Stimulated activated CD8-positive, alpha-beta memory T cell treated with anti-CD3 and anti-CD28 coated beads, Interleukin-2, amount 100 ng/mL, for 48 hours (primary cell): ENCODE results near the gene ZDHHC24.
A peak's percentile ranks its signal among the peaks of the same experiment; 100 is the strongest.
"Not testable (repeated sequence)": the region's sequence is repeated elsewhere in the genome, so short reads cannot be mapped to it uniquely, and the experiment has no call there.

Experiments used
- DNase-seq, 2 donors: peaks; one replicate each; pipeline ENCODE4 v3.0.0-alpha.2; 2020; ENCODE audit warnings: low read depth in 2 of 2

ZDHHC24 gene, protein sequence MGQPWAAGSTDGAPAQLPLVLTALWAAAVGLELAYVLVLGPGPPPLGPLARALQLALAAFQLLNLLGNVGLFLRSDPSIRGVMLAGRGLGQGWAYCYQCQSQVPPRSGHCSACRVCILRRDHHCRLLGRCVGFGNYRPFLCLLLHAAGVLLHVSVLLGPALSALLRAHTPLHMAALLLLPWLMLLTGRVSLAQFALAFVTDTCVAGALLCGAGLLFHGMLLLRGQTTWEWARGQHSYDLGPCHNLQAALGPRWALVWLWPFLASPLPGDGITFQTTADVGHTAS

DNA sequence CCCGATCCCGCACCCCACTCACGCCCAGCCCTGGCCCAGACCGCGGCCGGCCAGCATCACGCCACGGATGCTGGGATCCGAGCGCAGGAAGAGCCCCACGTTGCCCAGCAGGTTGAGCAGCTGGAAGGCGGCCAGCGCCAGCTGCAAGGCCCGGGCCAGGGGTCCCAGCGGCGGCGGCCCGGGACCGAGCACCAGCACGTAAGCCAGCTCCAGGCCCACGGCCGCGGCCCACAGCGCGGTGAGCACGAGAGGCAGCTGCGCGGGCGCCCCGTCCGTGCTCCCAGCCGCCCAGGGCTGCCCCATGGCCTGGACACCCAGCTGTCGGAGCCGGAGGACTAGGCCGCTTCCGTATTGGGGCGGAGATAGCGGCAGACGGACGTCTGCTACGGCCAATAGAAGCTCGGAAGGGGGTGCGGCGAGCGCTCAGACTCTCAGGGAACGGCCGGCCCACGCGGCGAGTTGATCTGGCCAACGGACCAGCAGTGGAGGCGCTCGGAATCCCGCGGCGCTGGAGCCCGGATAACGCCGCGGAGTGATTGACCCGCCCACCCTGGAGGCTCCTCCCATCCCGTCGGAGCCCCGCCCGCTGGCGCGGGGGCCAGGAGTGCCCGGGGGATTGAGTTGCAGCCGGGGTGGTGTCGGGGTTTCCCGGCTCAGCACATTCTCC, at the start of gene ZDHHC24:
Gene ZDHHC24, minus strand, starts transcription at position 348 of the 667 bp plus-strand sequence. Its CDS starts 45 bp downstream, at position 303.
- DNase-seq = peak; percentile 90 to 91

DNA sequence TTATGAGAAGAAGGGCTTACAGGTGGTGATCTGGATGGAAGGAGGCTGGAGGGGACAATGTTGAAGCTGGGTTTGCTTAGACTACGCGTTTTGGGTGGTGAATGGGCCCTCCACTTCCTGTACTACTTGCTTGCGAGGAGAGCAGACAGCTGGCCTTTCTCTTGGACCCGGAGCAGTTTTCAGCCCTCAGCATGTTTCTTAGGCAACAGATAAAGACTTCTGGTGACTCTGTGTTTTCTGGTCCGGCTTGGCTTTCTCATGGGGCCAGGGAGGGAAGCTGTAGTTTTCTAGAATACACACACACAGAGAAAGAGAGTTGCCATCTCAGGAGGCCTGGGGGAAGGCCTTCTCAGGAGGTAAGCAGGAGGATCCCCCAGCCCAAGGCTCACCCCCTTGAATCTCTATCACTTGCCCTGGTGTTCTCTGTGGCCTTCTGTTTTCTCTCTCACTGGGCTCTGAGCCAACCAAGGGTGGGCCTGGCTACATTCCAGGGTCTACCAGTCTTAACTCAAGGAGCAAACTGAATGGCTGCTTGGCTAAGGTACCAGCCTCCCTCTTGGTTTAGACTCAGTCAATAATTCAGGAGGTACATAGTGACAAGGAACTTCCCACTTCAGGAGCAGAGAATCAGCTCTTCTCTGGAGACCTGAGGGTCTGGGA, 49.5 kb upstream of the ZDHHC24 start:
- no peak for DNase-seq

DNA sequence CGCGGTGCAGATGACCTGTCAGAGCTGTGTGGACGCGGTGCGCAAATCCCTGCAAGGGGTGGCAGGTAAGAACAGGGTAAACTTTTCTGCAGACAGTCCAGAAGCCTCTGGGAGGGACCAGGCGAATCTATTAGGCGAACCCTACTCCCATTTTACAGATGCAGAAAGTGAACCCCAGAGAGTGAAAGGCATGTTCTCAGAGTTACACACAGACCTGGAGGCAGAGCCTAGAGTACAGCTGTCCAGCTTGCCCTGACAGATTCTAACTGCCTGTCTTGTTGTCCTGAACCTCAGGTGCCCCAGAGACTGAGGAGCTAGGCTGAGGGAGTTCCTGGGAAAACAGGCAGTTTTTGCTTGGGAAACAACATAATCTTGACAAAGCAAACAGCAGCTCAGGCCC, 47.8 kb upstream of the ZDHHC24 start:
- DNase-seq = no peak

DNA sequence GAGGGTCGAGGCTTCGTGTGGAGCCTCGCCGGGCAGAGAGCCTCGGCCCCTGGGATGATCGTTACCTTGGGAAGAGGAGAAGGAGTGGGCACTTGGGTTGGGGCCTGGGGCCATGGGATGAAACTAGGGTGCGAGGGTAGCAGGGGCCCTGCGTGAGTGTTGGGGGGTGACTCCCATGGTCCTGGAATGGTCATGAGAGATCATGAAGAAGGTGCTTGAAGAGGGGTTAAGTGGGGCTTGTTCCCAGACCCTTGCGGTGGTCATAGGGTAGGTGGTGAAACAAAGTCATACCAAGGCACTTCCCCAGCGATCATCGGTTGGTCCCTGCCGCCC, 47.4 kb upstream of the ZDHHC24 start:
- no peak for DNase-seq

DNA sequence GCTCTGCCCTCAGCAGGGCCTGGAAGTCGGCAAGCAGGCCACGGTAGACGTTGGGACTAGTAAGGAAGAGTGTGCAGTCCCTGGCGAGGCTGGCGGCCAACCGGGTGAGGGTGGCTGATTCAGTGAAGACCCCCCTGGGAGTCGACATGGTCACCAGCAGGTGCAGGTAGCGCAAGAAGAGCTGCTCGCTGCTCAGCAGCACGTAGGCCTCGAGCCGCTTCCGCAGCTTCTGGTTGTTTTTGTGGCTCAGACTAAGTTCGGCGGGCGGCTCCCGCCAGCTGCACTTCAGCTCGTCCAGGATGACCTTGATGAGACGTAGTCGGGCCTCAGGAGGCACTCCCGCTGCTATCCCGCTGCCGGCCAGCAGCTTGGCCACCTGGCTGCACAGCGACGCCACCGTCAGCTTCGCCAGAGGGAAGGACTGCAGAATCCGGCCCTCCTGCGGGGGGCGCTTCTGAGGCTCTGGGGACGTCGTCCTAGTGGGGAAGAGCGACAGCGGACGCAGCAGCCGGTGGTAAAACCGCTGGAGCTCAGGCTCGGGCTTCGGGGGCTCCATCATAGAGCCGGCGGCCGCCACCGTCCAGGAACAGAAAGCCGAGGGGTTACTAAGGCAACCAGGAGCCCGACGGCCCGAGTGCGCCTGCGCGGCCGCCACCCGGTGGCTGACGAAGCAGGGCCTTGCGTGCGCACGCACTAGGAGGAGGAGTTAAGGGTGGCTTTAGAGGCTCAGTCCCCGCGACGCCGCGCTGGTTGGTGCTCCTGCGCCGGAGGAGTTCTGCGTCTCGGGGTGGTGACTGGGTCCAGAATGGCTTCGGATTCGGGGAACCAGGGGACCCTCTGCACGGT, 46.8 kb upstream of the ZDHHC24 start, which contains the start of the genes CCDC87 and CCS:
Gene CCDC87, minus strand, starts transcription at position 607 of the 846 bp plus-strand sequence. Its CDS starts 48 bp downstream, at position 559.
Gene CCS, plus strand, starts transcription at position 729 of the 846 bp plus-strand sequence. Its CDS starts 77 bp downstream, at position 806.
- DNase-seq = peak; percentile 98 to 99

DNA sequence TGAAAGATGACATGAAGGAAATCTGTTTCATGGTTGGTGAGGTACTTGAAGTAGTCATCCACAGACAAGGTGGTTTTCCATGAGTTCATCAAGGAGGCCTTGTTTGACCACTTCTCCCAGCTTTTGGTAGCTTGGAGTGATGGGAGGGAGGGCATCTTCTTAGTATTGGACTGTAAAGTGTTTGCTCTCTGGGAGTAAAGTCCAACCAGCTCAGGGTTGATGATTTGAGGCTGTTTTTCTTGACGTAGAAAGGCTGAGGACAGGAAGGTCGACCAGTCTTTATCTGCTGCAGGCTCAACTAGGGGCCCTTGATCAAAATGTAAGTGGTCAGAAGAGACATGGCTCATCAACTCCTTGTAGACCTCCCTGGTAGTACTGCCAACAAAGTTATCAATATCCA, 45.3 kb upstream of the ZDHHC24 start:
- no peak for DNase-seq

DNA sequence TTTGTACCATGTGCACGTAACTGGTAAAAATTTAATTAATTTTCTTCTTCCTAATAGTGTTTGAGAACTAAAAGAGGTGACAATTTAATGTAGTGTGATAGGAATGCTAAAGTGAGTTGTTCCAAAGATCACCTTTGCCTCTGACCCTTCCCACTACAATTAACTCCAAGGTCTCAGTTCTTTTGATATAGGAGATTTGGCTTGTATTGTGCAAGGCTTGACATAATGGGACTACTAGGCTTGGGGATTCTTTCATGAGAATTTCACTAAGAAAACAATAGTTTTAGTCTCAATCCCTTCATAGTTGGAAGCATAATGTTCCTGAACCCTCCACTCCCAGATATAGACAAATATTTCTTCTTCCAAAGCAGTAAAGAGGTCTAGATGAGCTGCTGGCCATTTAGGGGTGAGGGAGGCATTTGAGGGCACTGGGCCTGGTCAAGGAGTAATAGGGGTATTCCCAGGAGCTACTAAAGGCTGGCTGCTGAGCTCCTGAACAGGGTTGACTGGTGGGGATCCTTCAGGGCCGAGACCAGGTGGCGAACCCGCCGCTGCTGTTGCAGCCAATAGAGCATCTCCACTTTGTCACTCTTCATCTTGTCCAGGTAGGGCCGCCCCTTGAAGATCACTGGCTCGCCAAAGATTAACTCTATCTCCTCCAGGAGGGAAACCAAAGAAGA, 44.3 kb upstream of the ZDHHC24 start:
- DNase-seq = no peak

DNA sequence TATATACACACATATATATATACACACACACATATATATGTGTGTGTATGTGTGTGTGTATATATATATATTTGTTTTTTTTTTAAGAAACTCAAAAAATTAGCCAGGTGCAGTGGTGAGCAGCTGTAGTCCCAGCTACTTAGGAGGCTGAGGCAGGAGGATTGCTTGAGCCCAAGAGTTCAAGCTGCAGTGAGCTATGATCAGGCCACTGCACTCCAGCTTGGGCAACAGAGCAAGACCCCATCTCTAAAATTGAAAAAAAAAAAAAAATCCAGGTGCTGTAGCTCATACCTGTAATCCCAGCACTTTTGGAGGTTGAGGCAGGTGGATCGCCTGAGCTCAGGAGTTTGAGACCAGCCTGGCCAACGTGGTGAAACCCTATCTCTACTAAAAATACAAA, 43.5 kb upstream of the ZDHHC24 start:
- DNase-seq = not testable (repeated sequence)

DNA sequence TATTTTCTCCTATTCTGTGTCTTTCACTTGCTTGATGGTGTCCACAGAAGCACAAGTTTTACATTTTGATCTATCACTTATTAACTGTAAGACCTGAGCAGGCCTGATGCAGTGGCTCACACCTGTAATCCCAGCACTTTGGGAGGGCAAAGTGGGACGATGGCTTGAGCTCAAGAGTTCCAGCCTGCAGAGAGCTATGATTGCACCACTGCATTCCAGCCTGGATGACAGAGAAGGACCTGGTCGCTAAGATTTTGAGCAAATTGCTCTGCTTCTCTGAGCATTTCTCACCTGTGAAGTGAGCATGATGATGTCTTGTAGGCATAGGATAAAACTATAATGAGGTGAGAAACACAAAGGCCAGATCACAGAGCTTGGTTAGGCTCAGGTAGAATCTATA, 40.3 kb upstream of the ZDHHC24 start:
- DNase-seq = no peak

DNA sequence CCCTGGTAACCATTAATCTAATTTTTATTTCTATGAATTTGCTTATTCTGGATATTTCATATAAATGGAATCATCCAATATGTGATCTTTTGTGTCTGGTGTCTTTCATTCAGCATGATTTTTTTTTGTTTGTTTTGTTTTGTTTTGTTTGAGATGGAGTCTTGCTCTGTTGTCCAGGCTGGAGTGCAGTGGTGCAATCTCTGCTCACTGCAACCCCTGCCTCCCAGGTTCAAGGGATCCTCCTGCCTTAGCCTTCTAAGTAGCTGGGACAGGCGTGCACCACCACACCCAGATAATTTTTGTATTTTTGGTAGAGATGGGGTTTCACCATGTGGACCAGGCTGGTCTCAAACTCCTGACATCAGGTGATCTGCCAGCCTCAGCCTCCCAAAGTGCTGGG, 39.6 kb upstream of the ZDHHC24 start:
- not testable (repeated sequence) for DNase-seq

DNA sequence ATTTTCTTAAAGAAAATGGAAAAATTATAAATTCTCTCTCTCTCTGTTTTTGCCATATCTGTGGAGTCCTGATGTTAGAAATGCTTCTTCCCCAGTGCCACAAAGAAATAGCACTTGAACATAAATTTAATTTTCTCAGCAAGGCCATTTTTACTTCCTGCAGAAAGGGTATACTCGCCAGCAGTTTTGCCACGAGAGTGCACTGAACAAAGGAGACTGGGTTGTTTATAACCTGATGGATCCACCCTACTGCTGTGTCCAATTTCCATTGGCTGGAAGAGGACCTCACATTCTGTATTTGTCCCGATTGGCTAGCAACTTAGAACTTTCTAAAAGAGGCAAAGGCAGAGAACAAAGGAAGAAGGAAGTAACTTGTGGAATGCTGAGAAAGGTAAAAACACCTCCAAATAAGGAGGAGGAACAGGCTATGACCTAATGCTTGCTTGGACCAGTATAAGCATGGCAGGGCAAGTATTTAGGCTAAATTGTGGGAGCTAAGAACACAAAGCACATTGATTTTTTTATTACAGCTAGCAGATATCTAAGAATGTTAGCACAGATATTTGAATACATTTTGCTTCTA, 36.8 kb upstream of the ZDHHC24 start:
- not testable (repeated sequence) for DNase-seq

DNA sequence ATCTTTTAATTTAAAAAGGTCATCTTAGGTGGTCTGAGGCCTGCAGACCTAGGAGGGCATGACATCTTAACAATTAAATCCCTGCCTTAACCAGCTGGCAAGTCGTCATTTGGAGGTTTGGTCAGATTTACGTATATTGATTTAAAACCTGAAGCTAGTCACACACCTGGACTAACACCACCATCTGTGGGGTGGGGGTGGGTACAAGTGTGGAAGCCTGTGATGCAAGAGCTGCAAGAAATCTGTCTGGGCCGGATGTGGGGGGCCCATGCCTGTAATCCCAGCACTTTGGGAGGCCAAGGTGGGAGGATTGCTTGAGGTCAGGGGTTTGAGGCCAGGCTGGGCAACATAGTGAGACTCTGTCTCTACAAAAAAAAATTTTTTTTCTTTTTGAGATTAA, 35.4 kb upstream of the ZDHHC24 start:
- DNase-seq = no peak

DNA sequence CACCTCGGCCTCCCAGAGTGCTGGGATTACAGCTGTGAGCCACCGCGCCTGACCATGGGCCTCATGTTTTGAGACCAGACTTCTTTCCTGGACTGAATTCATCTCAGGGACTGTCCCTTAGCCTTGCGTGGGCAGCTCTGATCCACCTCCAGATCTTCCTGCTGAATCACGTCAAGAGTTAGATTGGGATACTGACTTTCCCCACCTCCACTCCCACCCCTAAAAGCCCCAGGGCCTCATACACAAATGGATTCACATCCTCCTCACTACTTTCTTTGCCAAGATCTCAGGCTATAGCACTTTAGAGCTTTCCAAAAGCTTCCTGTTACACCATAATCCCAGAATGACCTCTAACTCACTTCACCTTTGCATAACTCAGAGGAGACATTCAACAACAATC, 35.0 kb upstream of the ZDHHC24 start:
- DNase-seq = no peak

DNA sequence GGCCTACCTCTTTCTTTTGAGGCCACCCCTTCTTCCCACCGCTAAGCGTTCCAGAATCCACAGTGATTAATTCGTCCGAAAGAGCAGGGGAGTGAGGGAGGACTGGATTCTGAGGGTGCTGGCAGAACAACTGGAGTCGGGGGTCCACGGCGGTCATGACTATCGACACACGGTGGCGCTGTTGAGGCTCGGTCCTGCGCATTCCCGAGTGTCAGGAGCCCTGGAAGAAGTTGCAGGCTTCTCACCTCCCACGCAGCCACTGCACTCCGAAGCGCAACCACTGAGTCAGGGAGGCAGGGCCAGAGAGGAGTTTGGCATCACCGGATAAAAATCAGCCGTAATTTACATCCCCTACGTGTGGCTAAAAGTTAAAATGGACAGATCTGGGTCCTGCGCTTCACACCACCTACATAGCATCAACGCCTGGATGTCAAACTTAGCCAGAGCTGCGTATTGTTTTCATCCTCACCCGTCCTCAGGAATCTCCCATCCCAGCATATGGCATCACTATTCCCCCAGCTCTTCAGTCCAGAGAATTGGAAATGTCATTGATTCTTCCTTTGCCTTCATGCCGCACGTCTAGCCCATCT, 33.3 kb upstream of the ZDHHC24 start:
- DNase-seq = peak; percentile 72 to 82

DNA sequence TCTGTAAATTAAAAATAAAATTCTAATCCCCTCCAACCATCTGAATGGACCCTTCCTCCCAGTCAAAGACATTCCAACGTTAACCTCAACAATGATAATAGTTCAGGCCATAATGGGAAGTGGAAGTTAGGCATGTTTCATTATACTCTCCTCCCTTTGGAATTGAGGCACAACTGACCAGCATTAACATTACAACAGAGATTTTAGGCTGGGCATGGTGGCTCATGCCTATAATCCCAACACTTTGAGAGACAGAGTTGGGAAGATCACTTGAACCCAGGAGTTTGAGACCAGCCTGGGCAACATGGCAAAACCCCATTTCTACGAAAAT, 25.0 kb upstream of the ZDHHC24 start:
- DNase-seq = no peak

DNA sequence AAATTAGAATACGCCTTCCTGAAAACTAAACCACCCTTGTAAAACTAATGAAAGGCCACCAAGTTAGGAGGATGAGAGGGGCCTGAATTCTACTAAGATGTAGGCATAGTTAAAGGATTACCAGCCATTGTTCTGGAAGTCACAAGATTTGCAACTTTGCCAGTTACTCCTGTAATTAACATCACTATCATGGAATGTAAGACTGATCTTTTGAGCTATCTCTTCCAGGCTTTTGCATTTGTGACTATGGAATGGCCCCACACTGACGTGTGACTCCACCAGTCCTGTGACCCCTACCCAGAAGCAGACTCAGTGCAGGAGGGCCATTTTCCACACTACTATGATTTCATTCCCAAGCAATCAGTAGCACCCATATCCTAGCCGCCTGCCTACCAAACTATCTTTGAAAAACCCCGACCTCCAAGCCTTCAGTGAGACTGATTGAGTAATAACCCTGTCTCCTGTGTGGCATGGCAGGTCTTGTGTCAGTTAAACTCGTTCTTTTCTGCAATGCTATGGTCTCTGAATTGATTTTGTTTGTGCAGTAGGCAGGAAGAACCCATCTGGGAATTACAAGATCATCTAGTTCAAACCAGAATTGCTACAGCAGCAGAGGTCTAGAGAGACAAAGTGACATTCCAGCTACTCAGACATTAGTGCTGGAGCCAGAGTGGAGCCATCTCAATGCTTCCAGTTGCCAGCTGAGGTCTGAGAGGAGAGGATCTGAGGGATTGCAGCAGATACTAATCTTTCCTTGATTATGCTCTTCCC, 24.4 kb upstream of the ZDHHC24 start:
- no peak for DNase-seq

DNA sequence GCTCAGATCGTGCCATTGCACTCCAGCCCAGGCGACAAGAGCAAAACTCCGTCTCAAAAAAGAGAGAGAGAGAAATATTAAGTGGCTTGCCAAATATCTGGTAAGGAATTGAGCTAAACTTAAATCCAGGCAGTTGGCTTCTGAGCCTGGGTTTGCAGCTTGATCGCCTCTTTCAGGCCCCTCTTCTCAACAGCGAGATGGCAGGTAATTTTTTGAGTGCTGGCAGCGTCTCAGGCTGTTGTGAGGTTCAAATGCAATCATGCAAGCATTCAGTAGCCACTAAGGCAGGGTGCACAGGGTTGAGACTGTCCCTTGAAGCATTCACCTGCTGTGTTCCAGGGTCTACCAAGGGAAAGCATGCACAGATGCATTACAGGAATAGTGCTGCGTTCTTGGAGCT, 23.2 kb upstream of the ZDHHC24 start:
- DNase-seq = no peak

DNA sequence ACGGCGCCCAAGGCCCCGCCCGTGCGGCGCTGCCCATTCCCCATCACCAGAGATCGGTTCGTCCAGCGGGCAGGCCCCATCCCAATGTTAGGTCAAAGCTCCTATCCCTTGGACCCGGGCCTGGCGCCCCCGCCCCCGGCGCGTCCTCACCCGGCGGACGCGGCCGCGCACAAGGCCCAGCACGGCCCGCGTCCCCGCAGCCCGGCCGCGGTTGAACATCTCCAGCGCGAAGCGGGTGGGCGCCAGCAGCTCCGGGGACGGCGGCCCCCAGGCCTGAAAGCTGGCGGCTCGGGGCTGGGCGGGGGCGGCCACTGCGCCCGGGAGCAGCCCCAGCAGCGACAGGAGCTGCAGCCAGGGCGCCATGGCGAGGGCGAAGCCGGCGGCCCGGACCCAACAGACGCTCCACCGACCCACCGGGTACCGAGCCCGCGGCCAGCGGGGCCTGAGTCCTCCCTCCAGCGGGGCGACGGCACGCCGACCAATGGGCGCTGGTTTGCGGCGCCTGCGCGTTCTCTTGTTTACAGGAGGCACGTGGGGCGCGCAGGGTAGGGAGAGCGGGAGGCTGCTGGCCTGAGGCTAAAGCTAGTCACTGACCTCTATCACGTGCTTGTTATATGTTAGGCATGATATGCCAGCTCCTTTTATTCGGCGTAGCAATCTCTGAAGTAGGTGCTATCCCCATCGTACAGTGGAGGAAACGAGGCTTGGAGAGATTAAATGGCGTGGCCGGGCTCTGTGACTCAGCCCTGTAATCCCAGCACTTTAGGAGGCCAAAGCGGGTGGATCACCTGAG, 22.5 kb upstream of the ZDHHC24 start, which contains the start of gene CTSF:
Gene CTSF, minus strand, starts transcription at position 483 of the 793 bp plus-strand sequence. Its CDS starts 120 bp downstream, at position 363.
- DNase-seq = peak; percentile 63 to 67

DNA sequence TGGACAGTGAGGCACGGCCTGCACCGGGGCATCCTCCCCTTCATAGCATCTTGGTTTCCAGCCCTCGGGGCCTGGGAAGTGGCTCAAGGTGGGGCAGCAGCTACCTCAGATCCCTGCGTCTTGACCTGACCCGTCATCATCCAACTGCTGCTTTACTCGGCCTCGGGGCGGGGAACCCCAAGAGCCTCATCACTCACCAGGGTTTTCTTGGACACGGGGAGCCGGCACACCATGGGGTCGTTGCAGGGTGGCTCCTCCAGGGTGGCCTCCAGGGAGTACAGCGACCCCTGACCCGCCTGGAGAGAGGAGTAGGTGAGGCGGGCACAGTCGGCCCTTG, 21.9 kb upstream of the ZDHHC24 start:
- no peak for DNase-seq
